GM18867 (cell line): Measurements from ENCODE around the gene BLNK.

Source experiments
- ATAC-seq: cut with Tn5 transposase; IDR thresholded peaks from one replicate; pipeline ENCODE4 v1.9.1; 2021; ENCODE audit warnings: mild to moderate bottlenecking, moderate library complexity; ENCODE audit not compliant: unreplicated experiment

BLNK gene

GRCh38 chr10:96153070-96153469 is 118.3 kb downstream of the BLNK start:
- ATAC-seq: no peak

- ATAC-seq: no peak
Measured at GRCh38 chr10:96152437-96152836, 118.9 kb downstream of the BLNK start.
